ENCODE data around the gene SAFB. TPM values are rescaled to one million over a fixed set of nuclear protein-coding genes. Genes with fewer than 3 reads are reported as not detected.

SAFB gene
- total and polyA plus RNA-seq, 2 of the 13 experiments (the other 11 are each of a cell fraction or from before 2014, with no cell fraction given) = 21.0 to 28.4 TPM

DNA sequence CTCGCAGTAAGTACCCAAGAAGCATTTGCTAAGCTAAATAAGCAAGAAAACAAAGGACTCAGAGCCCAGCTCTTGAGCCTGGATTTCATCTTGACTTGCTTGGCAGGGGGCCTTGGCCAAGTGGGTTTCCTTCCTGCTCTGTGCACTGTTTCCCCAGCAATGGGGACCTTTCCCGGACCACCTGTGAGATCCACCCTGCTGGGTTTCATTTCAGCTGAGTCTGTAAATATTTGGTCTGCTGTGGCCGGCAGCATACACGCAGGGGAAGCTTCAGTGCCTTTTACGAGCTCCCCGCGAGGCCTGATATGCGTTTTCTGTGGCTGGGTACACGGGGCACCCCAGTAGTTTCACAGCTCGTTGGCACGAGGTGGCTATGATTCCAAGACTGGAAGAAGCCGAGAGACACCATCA, 42.7 kb upstream of the SAFB start:
- intact Hi-C loops (cut with micrococcal nuclease; ENCODE audit: unreplicated experiment) = no loop called here
- CTCF ChIA-PET (ENCODE audit: low intra/inter-chr PET ratio, low total read pairs) = no interaction called here
- Histone ChIP-seq H3K9ac (ENCODE audit: insufficient read depth, low read depth, low read length) (no peak overlapping the region), H3K9me3 (ENCODE audit: low read length) (no peaks in the 10 kb centered on the region), H3K27me3 (ENCODE audit: control insufficient read depth in 1 of 2, insufficient read depth in 2 of 2, low read length in 2 of 2) (no peaks in the 10 kb centered on the region), H3K36me3 (replicated peaks in 1 of 2; ENCODE audit: control insufficient read depth in 1 of 2, insufficient read depth in 2 of 2, low read length in 2 of 2) (no peaks in the 10 kb centered on the region), H4K20me1 (ENCODE audit: insufficient read depth, low read length) (no peaks in the 10 kb centered on the region), H3K27ac (ENCODE audit: extremely low read length, insufficient read depth, low read length) (no peak overlapping the region), H3K4me2 (ENCODE audit: low read depth, low read length) (no peak overlapping the region), H3K79me2 (ENCODE audit: insufficient read depth, low read length) (no peaks in the 10 kb centered on the region), H2AFZ (ENCODE audit: low read length) (no peak overlapping the region), H3K4me3 (replicated peaks in 1 of 3; ENCODE audit: insufficient read depth in 1 of 3, low read depth in 2 of 3, low read length in 3 of 3) (no peak overlapping the region), H3K4me1 (ENCODE audit: insufficient read depth, low read length) (peaks cover 30% of the 10 kb centered on the region)
- DNase-seq (ENCODE audit: low spot score) (no peak), ATAC-seq (no peak), FAIRE-seq (no peak)
- POLR2A ChIA-PET = no interaction called here
- TF ChIP-seq ZNF549 (CRISPR knock-in tag; IDR thresholded peaks at IDR 0.05) (no peak), ZFP37 (CRISPR knock-in tag; IDR thresholded peaks at IDR 0.05; ENCODE audit: borderline replicate concordance) (no peak), LCORL (IDR thresholded peaks at IDR 0.05) (no peak), LCORL (CRISPR knock-in tag; IDR thresholded peaks at IDR 0.05) (no peak), SUZ12 (IDR thresholded peaks at IDR 0.05; ENCODE audit: low read depth, low read length) (no peak), CBFB (CRISPR knock-in tag; IDR thresholded peaks at IDR 0.05) (no peak), CC2D1A (CRISPR knock-in tag; IDR thresholded peaks at IDR 0.05) (no peak), NFYC (CRISPR knock-in tag; IDR thresholded peaks at IDR 0.05) (no peak), CENPT (CRISPR knock-in tag; IDR thresholded peaks at IDR 0.05; ENCODE audit: low read depth) (no peak), FIP1L1 (IDR thresholded peaks at IDR 0.05; ENCODE audit: borderline replicate concordance, insufficient read depth, low read depth, low read length) (no peak)
- TF ChIP-seq, protein P1, sequence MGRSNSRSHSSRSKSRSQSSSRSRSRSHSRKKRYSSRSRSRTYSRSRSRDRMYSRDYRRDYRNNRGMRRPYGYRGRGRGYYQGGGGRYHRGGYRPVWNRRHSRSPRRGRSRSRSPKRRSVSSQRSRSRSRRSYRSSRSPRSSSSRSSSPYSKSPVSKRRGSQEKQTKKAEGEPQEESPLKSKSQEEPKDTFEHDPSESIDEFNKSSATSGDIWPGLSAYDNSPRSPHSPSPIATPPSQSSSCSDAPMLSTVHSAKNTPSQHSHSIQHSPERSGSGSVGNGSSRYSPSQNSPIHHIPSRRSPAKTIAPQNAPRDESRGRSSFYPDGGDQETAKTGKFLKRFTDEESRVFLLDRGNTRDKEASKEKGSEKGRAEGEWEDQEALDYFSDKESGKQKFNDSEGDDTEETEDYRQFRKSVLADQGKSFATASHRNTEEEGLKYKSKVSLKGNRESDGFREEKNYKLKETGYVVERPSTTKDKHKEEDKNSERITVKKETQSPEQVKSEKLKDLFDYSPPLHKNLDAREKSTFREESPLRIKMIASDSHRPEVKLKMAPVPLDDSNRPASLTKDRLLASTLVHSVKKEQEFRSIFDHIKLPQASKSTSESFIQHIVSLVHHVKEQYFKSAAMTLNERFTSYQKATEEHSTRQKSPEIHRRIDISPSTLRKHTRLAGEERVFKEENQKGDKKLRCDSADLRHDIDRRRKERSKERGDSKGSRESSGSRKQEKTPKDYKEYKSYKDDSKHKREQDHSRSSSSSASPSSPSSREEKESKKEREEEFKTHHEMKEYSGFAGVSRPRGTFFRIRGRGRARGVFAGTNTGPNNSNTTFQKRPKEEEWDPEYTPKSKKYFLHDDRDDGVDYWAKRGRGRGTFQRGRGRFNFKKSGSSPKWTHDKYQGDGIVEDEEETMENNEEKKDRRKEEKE (IDR thresholded peaks at IDR 0.05) = no peak
- TF ChIP-seq, protein P2, sequence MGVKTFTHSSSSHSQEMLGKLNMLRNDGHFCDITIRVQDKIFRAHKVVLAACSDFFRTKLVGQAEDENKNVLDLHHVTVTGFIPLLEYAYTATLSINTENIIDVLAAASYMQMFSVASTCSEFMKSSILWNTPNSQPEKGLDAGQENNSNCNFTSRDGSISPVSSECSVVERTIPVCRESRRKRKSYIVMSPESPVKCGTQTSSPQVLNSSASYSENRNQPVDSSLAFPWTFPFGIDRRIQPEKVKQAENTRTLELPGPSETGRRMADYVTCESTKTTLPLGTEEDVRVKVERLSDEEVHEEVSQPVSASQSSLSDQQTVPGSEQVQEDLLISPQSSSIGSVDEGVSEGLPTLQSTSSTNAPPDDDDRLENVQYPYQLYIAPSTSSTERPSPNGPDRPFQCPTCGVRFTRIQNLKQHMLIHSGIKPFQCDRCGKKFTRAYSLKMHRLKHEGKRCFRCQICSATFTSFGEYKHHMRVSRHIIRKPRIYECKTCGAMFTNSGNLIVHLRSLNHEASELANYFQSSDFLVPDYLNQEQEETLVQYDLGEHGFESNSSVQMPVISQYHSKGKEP (CRISPR knock-in tag; IDR thresholded peaks at IDR 0.05) = no peak
- TF ChIP-seq, protein P3, sequence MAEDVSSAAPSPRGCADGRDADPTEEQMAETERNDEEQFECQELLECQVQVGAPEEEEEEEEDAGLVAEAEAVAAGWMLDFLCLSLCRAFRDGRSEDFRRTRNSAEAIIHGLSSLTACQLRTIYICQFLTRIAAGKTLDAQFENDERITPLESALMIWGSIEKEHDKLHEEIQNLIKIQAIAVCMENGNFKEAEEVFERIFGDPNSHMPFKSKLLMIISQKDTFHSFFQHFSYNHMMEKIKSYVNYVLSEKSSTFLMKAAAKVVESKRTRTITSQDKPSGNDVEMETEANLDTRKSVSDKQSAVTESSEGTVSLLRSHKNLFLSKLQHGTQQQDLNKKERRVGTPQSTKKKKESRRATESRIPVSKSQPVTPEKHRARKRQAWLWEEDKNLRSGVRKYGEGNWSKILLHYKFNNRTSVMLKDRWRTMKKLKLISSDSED (CRISPR knock-in tag; IDR thresholded peaks at IDR 0.05) = no peak
- no TSS peak for BruUV-seq (replicated peaks)
- in situ Hi-C loops (cut with HindIII; ENCODE audit: extremely low pct_ligation_motif_present, low pct_unique_long_range_greater_than_20kb) = no loop called here
- WGBS (ENCODE audit: low lambda C conversion rate) = 71% methylated on average over 9 of the region's 12 CpGs
